HuH-7.5 (cell line): Measurements from ENCODE around the gene MPDZ.

Source experiments
- DNase-seq: peaks from one replicate; pipeline ENCODE4 v3.0.0; 2011; ENCODE audit warnings: low spot score

Gene MPDZ

GRCh38 chr9:13175732-13176131 is 103.8 kb downstream of the MPDZ start:
- DNase-seq, result no peak

GRCh38 chr9:13174906-13175639 is 104.4 kb downstream of the MPDZ start:
- DNase-seq, result no peak

- DNase-seq, result no peak
Observed at GRCh38 chr9:13173553-13173952, 105.9 kb downstream of the MPDZ start.

- no peak for DNase-seq
Observed at GRCh38 chr9:13171261-13171660, 108.2 kb downstream of the MPDZ start.

GRCh38 chr9:13166996-13167395 is 112.5 kb downstream of the MPDZ start:
- DNase-seq, result no peak

- no peak for DNase-seq
Observed at GRCh38 chr9:13165956-13166355, 113.5 kb downstream of the MPDZ start.

- DNase-seq, result no peak
Observed at GRCh38 chr9:13165236-13165945, 114.1 kb downstream of the MPDZ start.

- DNase-seq, result no peak
Observed at GRCh38 chr9:13163946-13164345, 115.5 kb downstream of the MPDZ start.

GRCh38 chr9:13163287-13163686 is 116.2 kb downstream of the MPDZ start:
- DNase-seq, result no peak

GRCh38 chr9:13160051-13160450 is 119.4 kb downstream of the MPDZ start:
- DNase-seq, result no peak

GRCh38 chr9:13158986-13159385 is 120.5 kb downstream of the MPDZ start:
- DNase-seq, result no peak

GRCh38 chr9:13151489-13151888 is 128.0 kb downstream of the MPDZ start:
- no peak for DNase-seq

- DNase-seq, result no peak
Observed at GRCh38 chr9:13149454-13149853, 130.0 kb downstream of the MPDZ start.

GRCh38 chr9:13146840-13147239 is 132.7 kb downstream of the MPDZ start:
- no peak for DNase-seq

- no peak for DNase-seq
Observed at GRCh38 chr9:13145340-13145739, 134.2 kb downstream of the MPDZ start.

GRCh38 chr9:13144166-13144775 is 135.2 kb downstream of the MPDZ start:
- no peak for DNase-seq

- no peak for DNase-seq
Observed at GRCh38 chr9:13143281-13143680, 136.2 kb downstream of the MPDZ start.

- DNase-seq, result no peak
Observed at GRCh38 chr9:13142776-13143175, 136.7 kb downstream of the MPDZ start.

- DNase-seq, result no peak
Observed at GRCh38 chr9:13141629-13142028, 137.9 kb downstream of the MPDZ start.

GRCh38 chr9:13140843-13141592 is 138.5 kb downstream of the MPDZ start:
- no peak for DNase-seq

- no peak for DNase-seq
Observed at GRCh38 chr9:13139641-13140171, 139.8 kb downstream of the MPDZ start.

GRCh38 chr9:13137426-13137825 is 142.1 kb downstream of the MPDZ start:
- no peak for DNase-seq
